GM06990 (cell line): Measurements from ENCODE around the gene ENOX1.
"Not testable (repeated sequence)": the region's sequence is repeated elsewhere in the genome, so short reads cannot be mapped to it uniquely, and the experiment has no call there.

Experiments used
- DNase-seq: peaks from one replicate; pipeline ENCODE4 v3.0.0-alpha.2; 2011; ENCODE audit not compliant: insufficient read length; ENCODE audit errors: extremely low read depth
- H3K27me3 ChIP-seq: replicated peaks from 2 replicates; pipeline ENCODE4 v1.6.0; 2011; ENCODE audit warnings: low read length; ENCODE audit not compliant: control insufficient read depth, insufficient read depth
- H3K36me3 ChIP-seq: 2 replicates; pipeline ENCODE4 v1.5.1; 2011; ENCODE audit warnings: low read length; ENCODE audit not compliant: control insufficient read depth, insufficient read depth
- H3K4me3 ChIP-seq: replicated peaks from 2 replicates; pipeline ENCODE4 v1.5.1; 2011; ENCODE audit warnings: low read depth, mild to moderate bottlenecking, control low read depth, low read length
- TF ChIP-seq, protein P1 (sequence below): IDR thresholded peaks from 2 replicates; pipeline ENCODE4 v1.5.1; 2011; ENCODE audit warnings: low read length, control low read depth, mild to moderate bottlenecking, inconsistent platforms; ENCODE audit not compliant: insufficient read depth, poor library complexity, severe bottlenecking

Gene ENOX1

DNA sequence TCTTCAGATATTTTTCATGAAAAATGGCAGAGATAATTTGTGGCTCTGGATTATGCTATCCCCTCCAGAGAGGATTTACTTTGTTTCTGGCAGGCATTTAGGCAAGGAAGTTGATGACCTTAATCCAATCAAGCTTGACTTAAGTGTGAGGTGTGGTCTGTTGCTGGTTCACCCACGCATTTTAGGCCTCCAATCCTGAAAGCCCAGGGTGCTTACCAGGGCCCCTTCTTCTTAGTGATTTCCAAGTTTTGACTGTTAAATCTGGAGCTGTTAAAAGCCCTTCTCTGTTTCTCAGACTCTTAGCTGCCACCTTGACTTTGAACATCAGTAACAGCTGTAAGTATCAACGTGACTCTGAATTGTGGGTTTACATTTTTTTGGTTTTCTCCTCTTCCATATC, 601.5 kb downstream of the ENOX1 start:
- DNase-seq: no peak
- no peaks in the 10 kb centered on the region for H3K27me3 ChIP-seq
- TF ChIP-seq, protein P1, sequence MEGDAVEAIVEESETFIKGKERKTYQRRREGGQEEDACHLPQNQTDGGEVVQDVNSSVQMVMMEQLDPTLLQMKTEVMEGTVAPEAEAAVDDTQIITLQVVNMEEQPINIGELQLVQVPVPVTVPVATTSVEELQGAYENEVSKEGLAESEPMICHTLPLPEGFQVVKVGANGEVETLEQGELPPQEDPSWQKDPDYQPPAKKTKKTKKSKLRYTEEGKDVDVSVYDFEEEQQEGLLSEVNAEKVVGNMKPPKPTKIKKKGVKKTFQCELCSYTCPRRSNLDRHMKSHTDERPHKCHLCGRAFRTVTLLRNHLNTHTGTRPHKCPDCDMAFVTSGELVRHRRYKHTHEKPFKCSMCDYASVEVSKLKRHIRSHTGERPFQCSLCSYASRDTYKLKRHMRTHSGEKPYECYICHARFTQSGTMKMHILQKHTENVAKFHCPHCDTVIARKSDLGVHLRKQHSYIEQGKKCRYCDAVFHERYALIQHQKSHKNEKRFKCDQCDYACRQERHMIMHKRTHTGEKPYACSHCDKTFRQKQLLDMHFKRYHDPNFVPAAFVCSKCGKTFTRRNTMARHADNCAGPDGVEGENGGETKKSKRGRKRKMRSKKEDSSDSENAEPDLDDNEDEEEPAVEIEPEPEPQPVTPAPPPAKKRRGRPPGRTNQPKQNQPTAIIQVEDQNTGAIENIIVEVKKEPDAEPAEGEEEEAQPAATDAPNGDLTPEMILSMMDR: no peak
- H3K36me3 ChIP-seq: no peaks in the 10 kb centered on the region
- no peak overlapping the region for H3K4me3 ChIP-seq

DNA sequence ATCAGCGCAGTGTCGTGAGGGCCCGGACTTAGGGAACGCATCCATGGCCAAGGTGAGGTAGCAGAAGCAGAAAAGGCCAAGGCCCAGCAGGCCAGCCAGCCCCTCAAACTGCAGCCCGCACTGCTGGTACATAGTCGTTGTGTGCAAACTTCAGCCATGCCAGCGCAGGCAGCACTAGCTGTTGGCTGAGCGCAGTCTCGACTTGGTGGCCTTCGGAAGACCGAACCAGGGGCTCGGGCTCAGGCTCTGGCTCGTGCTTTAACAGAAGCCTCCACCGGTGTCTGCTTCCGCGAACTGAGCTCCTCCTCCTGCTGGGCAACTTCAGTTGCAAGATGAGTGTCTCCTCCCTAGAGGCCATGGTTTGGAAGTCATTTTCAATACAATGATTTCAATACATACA, 605.9 kb downstream of the ENOX1 start:
- no peaks in the 10 kb centered on the region for H3K27me3 ChIP-seq
- peak; percentile 4 for DNase-seq
- no peaks in the 10 kb centered on the region for H3K36me3 ChIP-seq
- TF ChIP-seq, protein P1: no peak
- no peak overlapping the region for H3K4me3 ChIP-seq

GRCh38 chr13:43180036-43180660, 606.6 kb downstream of the ENOX1 start:
- Histone ChIP-seq H3K36me3 (no peaks in the 10 kb centered on the region), H3K4me3 (no peak overlapping the region), H3K27me3 (no peaks in the 10 kb centered on the region)
- no peak for DNase-seq
- TF ChIP-seq, protein P1: no peak

DNA sequence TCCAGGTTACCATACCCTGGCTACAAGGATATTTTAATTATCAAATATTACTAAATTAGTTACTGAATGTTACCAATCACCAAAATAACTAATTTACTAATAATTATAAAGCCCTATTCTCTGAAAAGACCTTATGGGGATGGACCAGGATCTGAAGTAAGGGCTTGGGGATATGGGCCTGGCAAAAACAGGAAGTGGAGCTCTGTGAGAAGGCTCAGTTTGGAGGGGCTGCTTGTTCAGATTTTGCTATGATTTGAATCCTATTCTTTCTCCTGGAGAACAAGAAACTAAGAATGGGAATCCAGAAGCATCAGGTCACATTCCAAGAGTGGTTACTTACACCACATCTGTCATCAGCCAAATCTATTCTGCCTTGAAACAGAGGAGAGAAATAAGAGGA, 615.3 kb downstream of the ENOX1 start:
- H3K27me3 ChIP-seq: no peaks in the 10 kb centered on the region
- TF ChIP-seq, protein P1: no peak
- H3K4me3 ChIP-seq: no peak overlapping the region
- H3K36me3 ChIP-seq: no peaks in the 10 kb centered on the region
- no peak for DNase-seq

- TF ChIP-seq, protein P1: no peak
- no peak for DNase-seq
- Histone ChIP-seq H3K4me3 (no peak overlapping the region), H3K27me3 (no peaks in the 10 kb centered on the region), H3K36me3 (no peaks in the 10 kb centered on the region)
These were observed 616.3 kb downstream of the ENOX1 start for GRCh38 chr13:43170506-43170905.

DNA sequence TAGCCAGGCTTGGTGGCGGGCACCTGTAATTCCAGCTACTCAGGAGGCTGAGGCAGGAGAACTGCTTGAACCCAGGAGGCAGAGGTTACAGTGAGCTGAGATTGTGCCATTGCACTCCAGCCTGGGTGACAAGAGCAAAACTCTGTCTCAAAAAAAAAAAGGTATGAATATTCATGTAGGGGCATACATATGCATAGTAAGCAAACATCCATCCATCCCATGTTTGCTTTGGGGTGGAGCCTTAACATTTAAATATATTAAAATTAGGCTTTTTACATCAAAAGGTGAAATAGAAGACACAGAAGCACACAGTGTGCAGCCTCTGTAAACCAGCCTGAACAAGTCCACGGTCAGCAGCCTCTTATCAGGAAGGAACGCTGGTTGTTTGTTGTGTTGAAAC, 618.3 kb downstream of the ENOX1 start:
- not testable (repeated sequence) for H3K36me3 ChIP-seq, H3K4me3 ChIP-seq, DNase-seq, H3K27me3 ChIP-seq
